Loucy (cell line): ENCODE measurements around the gene ENDOD1.

Experiments used
- H2AFZ ChIP-seq: fragments of 200-600 bp; sonication (generic); 2 replicates; pipeline ENCODE4 v1.6.0; 2016; ENCODE audit warnings: antibody characterized with exemption, mild to moderate bottlenecking, low read length, moderate library complexity
- H3F3A ChIP-seq: fragments of 200-600 bp; 2 replicates; pipeline ENCODE4 v1.6.0; 2016; ENCODE audit warnings: antibody characterized with exemption, low read depth, mild to moderate bottlenecking
- H3K27me3 ChIP-seq: fragments of 200-600 bp; sonication (generic); 2 replicates; pipeline ENCODE4 v1.6.1; 2014; ENCODE audit warnings: low read length, mild to moderate bottlenecking; ENCODE audit not compliant: insufficient read depth, poor library complexity, severe bottlenecking
- H3K36me3 ChIP-seq: fragments of 200-600 bp; sonication (generic); 2 replicates; pipeline ENCODE4 v1.6.1; 2016; ENCODE audit warnings: low read length; ENCODE audit not compliant: insufficient read depth
- H3K4me1 ChIP-seq: fragments of 200-600 bp; sonication (generic); 2 replicates; pipeline ENCODE4 v1.5.1; 2014; ENCODE audit warnings: low read length, mild to moderate bottlenecking; ENCODE audit not compliant: insufficient read depth, poor library complexity, severe bottlenecking
- H3K4me2 ChIP-seq: fragments of 200-600 bp; sonication (generic); 2 replicates; pipeline ENCODE4 v1.6.0; 2014; ENCODE audit warnings: antibody characterized with exemption, low read length, low read depth, mild to moderate bottlenecking; ENCODE audit not compliant: poor library complexity, severe bottlenecking
- H3K4me3 ChIP-seq: fragments of 200-600 bp; sonication (generic); 2 replicates; pipeline ENCODE4 v1.5.1; 2014; ENCODE audit warnings: low read length, mild to moderate bottlenecking, mixed read lengths; ENCODE audit not compliant: poor library complexity, severe bottlenecking
- H3K79me2 ChIP-seq: fragments of 200-600 bp; sonication (generic); 2 replicates; pipeline ENCODE4 v1.6.1; 2014; ENCODE audit warnings: low read length; ENCODE audit not compliant: insufficient read depth
- H3K9ac ChIP-seq: fragments of 200-600 bp; sonication (generic); 2 replicates; pipeline ENCODE4 v1.6.0; 2014; ENCODE audit warnings: mild to moderate bottlenecking, low read depth, low read length, moderate library complexity; ENCODE audit not compliant: poor library complexity, severe bottlenecking
- H3K9me2 ChIP-seq: fragments of 200-600 bp; sonication (generic); replicated peaks from 2 replicates; pipeline ENCODE4 v1.6.1; 2016; ENCODE audit warnings: low read depth, low read length, mixed read lengths
- H3K9me3 ChIP-seq: fragments of 200-600 bp; sonication (generic); 2 replicates; pipeline ENCODE4 v1.6.1; 2014; ENCODE audit warnings: mild to moderate bottlenecking, antibody characterized with exemption, low read length, low read depth; ENCODE audit not compliant: insufficient read depth
- H4K20me1 ChIP-seq: fragments of 200-600 bp; sonication (generic); 2 replicates; pipeline ENCODE4 v1.6.0; 2014; ENCODE audit warnings: antibody characterized with exemption, low read length, mild to moderate bottlenecking; ENCODE audit not compliant: insufficient read depth, poor library complexity, severe bottlenecking
- EZH2phosphoT487 ChIP-seq: fragments of 200-600 bp; IDR thresholded peaks from 2 replicates; pipeline ENCODE4 v1.6.1; 2018; ENCODE audit warnings: antibody characterized with exemption, mild to moderate bottlenecking, moderate library complexity, borderline replicate concordance
- TF ChIP-seq, protein P1 (sequence below): fragments of 200-600 bp; sonication (generic); conservative IDR thresholded peaks from 2 replicates; pipeline ENCODE4 v1.5.1; 2014; ENCODE audit warnings: mild to moderate bottlenecking, antibody characterized with exemption, low read length

The ENDOD1 gene

GRCh38 chr11:95111923-95112540 is 22.4 kb downstream of the ENDOD1 start:
- Histone ChIP-seq H2AFZ (no peak overlapping the region), H4K20me1 (no peaks in the 10 kb centered on the region), H3K79me2 (peaks cover 38% of the 10 kb centered on the region), H3K9me3 (no peaks in the 10 kb centered on the region), H3K9ac (no peak overlapping the region), H3K36me3 (no peaks in the 10 kb centered on the region; the same call in 1 of the 2 replicates), H3K4me2 (no peak overlapping the region), H3K4me3 (no peak overlapping the region), H3K4me1 (peaks cover 20% of the 10 kb centered on the region), H3K9me2 (no peaks in the 10 kb centered on the region), H3F3A (no peaks in the 10 kb centered on the region), H3K27me3 (no peaks in the 10 kb centered on the region)
- TF ChIP-seq, protein P1, sequence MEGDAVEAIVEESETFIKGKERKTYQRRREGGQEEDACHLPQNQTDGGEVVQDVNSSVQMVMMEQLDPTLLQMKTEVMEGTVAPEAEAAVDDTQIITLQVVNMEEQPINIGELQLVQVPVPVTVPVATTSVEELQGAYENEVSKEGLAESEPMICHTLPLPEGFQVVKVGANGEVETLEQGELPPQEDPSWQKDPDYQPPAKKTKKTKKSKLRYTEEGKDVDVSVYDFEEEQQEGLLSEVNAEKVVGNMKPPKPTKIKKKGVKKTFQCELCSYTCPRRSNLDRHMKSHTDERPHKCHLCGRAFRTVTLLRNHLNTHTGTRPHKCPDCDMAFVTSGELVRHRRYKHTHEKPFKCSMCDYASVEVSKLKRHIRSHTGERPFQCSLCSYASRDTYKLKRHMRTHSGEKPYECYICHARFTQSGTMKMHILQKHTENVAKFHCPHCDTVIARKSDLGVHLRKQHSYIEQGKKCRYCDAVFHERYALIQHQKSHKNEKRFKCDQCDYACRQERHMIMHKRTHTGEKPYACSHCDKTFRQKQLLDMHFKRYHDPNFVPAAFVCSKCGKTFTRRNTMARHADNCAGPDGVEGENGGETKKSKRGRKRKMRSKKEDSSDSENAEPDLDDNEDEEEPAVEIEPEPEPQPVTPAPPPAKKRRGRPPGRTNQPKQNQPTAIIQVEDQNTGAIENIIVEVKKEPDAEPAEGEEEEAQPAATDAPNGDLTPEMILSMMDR: no peak
- TF ChIP-seq EZH2phosphoT487: no peak

GRCh38 chr11:95115597-95115996 is 26.0 kb downstream of the ENDOD1 start:
- Histone ChIP-seq H4K20me1 (no peaks in the 10 kb centered on the region), H3K4me2 (no peak overlapping the region), H3K9ac (no peak overlapping the region), H3K4me1 (peaks cover 1% of the 10 kb centered on the region), H3K9me3 (no peaks in the 10 kb centered on the region), H3F3A (no peaks in the 10 kb centered on the region), H3K79me2 (peaks cover 45% of the 10 kb centered on the region; the same call in 1 of the 2 replicates), H3K36me3 (no peaks in the 10 kb centered on the region), H2AFZ (no peak overlapping the region), H3K9me2 (no peaks in the 10 kb centered on the region), H3K27me3 (no peaks in the 10 kb centered on the region), H3K4me3 (no peak overlapping the region)
- TF ChIP-seq EZH2phosphoT487: no peak
- TF ChIP-seq, protein P1: no peak

DNA sequence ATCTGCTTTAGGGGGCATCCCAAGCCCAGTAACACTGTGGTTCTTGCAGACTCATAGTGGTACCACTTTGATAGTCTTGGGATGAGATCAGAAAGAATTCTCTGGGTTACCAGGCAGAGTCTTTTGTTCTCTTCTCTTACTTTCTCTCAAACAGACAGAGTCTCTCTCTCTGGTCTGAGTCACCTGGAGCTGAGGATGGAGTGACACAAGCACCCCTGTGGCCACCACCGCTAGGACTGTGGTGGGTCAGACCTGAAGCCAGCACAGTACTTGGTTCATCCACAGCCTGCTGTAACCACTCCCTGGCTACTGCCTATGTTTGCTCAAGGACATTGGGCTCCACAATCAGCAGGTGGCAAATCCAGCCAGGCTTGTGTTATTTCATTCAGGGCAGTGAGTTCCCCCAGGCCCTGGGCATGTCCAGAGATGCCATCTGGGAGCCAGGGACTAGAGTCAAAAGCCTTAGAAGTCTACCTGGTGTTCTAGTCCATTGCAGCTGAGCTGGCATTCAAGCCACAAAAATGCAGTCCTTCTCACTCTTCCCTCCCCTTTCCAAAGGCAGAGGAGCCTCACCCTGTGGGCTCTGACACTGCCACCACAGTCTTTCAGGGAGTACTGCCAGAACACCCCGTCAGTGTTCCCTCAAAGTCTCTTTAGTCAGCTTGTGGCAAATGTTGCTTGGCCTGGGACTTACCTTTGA is 29.9 kb downstream of the ENDOD1 start:
- peaks cover 37% of the 10 kb centered on the region; the same call in 1 of the 2 replicates for H3K79me2 ChIP-seq
- H3K4me1 ChIP-seq: peaks cover 2% of the 10 kb centered on the region
- H3K4me2 ChIP-seq: no peak overlapping the region
- H2AFZ ChIP-seq: no peak overlapping the region
- no peak overlapping the region for H3K4me3 ChIP-seq
- no peaks in the 10 kb centered on the region for H3K9me3 ChIP-seq
- H3K27me3 ChIP-seq: no peaks in the 10 kb centered on the region
- TF ChIP-seq, protein P1: no peak
- no peak for TF ChIP-seq EZH2phosphoT487
- H3F3A ChIP-seq: no peaks in the 10 kb centered on the region
- H4K20me1 ChIP-seq: no peaks in the 10 kb centered on the region
- H3K9me2 ChIP-seq: no peaks in the 10 kb centered on the region
- H3K36me3 ChIP-seq: no peaks in the 10 kb centered on the region
- no peak overlapping the region for H3K9ac ChIP-seq
